GM18520 (cell line): ENCODE results near the gene OSBPL2.

ENCODE experiments used
- ATAC-seq: cut with Tn5 transposase; IDR thresholded peaks from one replicate; pipeline ENCODE4 v1.9.1; 2021; ENCODE audit not compliant: unreplicated experiment

Gene OSBPL2

GRCh38 chr20:62232770-62233645, 5.3 kb upstream of the OSBPL2 start:
- no peak for ATAC-seq

DNA sequence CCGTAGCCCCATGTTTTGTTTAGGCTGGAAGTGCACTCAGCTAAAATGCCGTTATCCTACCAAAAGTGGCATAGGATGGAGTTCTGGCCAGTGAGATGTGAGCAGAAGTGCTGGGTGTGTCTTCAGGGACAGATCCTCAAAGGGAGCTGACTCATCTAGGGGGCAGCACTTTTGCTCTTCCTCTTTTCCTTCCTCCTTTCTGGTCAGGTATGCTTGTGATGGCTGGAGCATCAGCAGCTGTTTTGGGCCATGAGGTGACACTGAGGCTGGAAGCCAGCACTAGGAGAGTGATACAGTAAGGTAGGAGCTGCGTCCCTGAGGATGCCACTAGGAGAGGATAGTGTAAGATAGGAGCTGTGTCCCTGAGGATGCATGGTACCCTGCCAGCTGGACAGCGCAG, 4.6 kb upstream of the OSBPL2 start:
- no peak for ATAC-seq

DNA sequence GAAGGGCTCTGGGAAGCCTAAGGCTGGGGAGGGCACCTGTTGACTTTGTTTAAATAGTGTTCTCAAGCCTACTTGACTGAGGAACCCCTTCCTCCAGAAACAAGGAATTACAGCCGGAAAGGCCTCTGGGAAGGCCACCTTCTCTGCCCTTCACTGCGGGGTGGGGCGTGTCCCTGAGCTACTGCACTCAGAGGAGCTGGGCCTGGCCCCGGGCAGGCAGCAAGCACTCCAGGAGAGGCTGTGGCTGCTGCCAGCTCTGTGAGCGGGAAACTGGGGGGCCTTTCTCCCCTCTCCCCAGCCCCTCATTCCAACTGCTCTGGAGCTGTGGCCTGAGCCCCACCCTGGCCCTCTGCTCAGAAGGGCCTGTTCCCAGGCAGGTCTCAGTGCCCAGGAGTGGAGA, 4.0 kb upstream of the OSBPL2 start:
- no peak for ATAC-seq

GRCh38 chr20:62235001-62235776, 3.1 kb upstream of the OSBPL2 start:
- no peak for ATAC-seq

GRCh38 chr20:62235777-62236157, 2.6 kb upstream of the OSBPL2 start:
- ATAC-seq = no peak

- ATAC-seq = no peak
These were observed 2.1 kb upstream of the OSBPL2 start for GRCh38 chr20:62236200-62236599.

GRCh38 chr20:62236766-62237513, 1.4 kb upstream of the OSBPL2 start:
- ATAC-seq = no peak

DNA sequence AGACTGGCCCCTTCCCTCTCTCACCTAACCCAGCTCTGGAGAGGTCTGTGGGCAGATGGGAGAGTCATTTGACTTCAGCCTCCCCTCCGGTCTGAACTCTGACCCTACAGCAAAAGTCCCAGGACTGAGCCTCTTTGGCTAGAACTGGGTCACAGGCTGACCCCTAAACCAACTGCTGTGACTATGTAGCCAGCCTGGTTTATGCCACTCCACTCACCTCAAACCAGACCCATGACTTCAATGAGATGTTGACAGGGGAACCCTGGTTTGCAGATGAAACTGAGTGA, 864 bp upstream of the OSBPL2 start:
- no peak for ATAC-seq

GRCh38 chr20:62238569-62239277, 402 bp downstream of the OSBPL2 start:
- no peak for ATAC-seq

GRCh38 chr20:62239278-62239879, 1.1 kb downstream of the OSBPL2 start:
- no peak for ATAC-seq

DNA sequence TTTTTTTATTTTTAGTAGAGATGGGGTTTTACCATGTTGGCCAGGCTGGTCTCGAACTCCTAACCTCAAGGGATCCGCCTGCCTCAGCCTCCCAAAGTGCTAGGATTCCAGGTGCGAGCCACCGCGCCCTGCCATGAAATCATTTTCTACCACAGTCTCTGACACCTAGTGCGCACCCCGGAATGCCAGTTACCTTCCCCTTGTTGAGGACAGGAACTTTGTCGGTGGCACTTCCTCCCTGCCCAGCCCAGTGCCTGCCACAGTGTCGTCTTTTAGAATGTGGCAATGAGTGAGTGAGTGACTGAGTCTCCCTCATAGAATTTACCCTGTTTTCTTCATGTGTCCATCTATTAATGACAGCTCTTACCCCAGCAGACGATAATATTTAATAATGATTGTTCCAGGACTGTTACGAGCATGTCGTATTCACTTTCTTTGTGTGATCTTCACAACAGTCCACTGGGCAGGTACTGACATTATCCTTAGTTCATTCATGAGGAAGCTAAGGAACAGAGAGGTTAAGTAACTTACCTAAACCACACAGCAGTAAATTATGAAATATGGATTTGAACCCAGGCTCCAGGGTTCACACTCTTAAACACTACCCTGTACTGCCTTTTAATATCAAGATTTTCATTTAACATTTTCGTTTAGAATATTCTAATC, 1.8 kb downstream of the OSBPL2 start:
- no peak for ATAC-seq

- no peak for ATAC-seq
These were observed 3.2 kb downstream of the OSBPL2 start for GRCh38 chr20:62241506-62241905.

GRCh38 chr20:62242176-62242575, 3.9 kb downstream of the OSBPL2 start:
- no peak for ATAC-seq

GRCh38 chr20:62243106-62243505, 4.8 kb downstream of the OSBPL2 start:
- no peak for ATAC-seq

- ATAC-seq = no peak
These were observed 5.7 kb downstream of the OSBPL2 start for GRCh38 chr20:62243906-62244515.

DNA sequence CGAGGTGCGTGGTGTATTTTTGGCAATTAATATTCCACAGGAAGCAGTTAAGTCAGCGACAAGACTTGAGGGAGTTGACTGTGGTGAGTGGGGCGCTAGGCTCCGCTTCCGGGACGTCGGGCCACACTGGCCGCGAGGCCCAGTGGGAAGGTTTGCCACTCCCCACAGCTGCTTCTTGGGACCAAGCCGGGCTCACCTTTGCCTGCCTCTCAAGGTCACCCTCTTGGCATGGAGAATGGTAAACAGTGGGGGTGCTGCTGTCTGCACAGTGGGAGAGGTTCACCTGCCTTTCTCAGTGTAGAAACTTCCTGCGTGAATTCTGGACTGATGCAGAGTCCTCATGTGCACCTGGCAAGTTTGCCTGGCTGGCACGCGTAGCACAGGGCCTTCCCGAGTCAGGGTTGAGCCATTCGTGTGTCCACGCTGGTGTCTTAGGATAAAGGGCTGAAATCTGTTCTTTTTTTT, 6.4 kb downstream of the OSBPL2 start:
- no peak for ATAC-seq

DNA sequence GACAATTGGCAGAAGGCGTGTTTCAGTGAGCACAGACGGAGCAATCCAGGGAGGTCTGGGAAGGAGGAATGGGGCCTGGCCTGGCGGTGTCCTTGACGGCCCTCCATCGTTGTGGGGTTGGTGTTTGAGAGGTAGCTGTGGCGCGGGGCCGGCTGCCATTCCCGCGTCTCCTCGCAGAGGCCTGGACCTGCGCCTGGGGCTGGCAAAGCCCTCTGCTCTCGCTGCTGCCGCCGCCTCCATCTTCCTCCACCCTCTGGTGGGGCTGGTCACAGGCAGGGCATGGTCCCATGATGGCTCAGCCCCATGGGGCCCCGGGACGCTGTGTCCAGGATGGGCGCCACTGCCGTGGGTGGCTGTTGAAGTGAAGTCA, 7.6 kb downstream of the OSBPL2 start:
- ATAC-seq = no peak

- ATAC-seq = no peak
These were observed 8.1 kb downstream of the OSBPL2 start for GRCh38 chr20:62246431-62246830.

- no peak for ATAC-seq
These were observed 8.7 kb downstream of the OSBPL2 start for GRCh38 chr20:62246872-62247652.
